GM23338 (cell line): ENCODE data around the gene SLC2A11. TPM values are rescaled to one million over a fixed set of nuclear protein-coding genes. Genes with fewer than 3 reads are reported as not detected.

Experiments used
- ATAC-seq: fragments of 200-7000 bp; cut with Tn5 transposase; 3 replicates; pipeline ENCODE4 v1.9.1; 2020
- DNase-seq: peaks from one replicate; pipeline ENCODE4 v3.0.0-alpha.2; 2015; ENCODE audit warnings: low spot score
- H2AFZ ChIP-seq: fragments of 200-600 bp; sonication (generic); 2 replicates; pipeline ENCODE4 v1.8.0; 2016; ENCODE audit warnings: antibody characterized with exemption, mild to moderate bottlenecking, moderate library complexity
- H3F3A ChIP-seq: fragments of 200-600 bp; sonication (generic); replicated peaks from 2 replicates; pipeline ENCODE4 v1.8.0; 2017; ENCODE audit warnings: antibody characterized with exemption, mixed run types, low read depth
- H3K27ac ChIP-seq: fragments of 200-600 bp; sonication (generic); 2 replicates; pipeline ENCODE4 v1.6.1; 2016; ENCODE audit warnings: low read depth
- H3K27me3 ChIP-seq: fragments of 200-600 bp; sonication (generic); 2 replicates; pipeline ENCODE4 v1.8.0; 2016; ENCODE audit warnings: mild to moderate bottlenecking, mixed run types, moderate library complexity; ENCODE audit not compliant: insufficient read depth
- H3K36me3 ChIP-seq: fragments of 200-600 bp; sonication (generic); 2 replicates; pipeline ENCODE4 v1.8.0; 2016; ENCODE audit warnings: mild to moderate bottlenecking; ENCODE audit not compliant: insufficient read depth
- H3K4me1 ChIP-seq: fragments of 200-600 bp; sonication (generic); 2 replicates; pipeline ENCODE4 v1.8.0; 2016; ENCODE audit warnings: mild to moderate bottlenecking, moderate library complexity; ENCODE audit not compliant: insufficient read depth
- H3K4me2 ChIP-seq: fragments of 200-600 bp; sonication (generic); 2 replicates; pipeline ENCODE4 v1.7.1; 2017; ENCODE audit warnings: mixed run types
- H3K4me3 ChIP-seq: fragments of 200-600 bp; sonication (generic); 2 replicates; pipeline ENCODE4 v1.6.1; 2016; ENCODE audit warnings: mixed run types
- H3K79me2 ChIP-seq: fragments of 200-600 bp; sonication (generic); replicated peaks from 2 replicates; pipeline ENCODE4 v1.8.0; 2017; ENCODE audit warnings: mild to moderate bottlenecking; ENCODE audit not compliant: insufficient read depth
- H3K9me2 ChIP-seq: fragments of 200-600 bp; sonication (generic); 2 replicates; pipeline ENCODE4 v1.8.0; 2017; ENCODE audit not compliant: insufficient read depth
- H4K20me1 ChIP-seq: fragments of 200-600 bp; sonication (generic); replicated peaks from 2 replicates; pipeline ENCODE4 v1.8.0; 2017; ENCODE audit warnings: mild to moderate bottlenecking; ENCODE audit not compliant: insufficient read depth
- H3K27ac Mint-ChIP-seq: 2 replicates; pipeline ENCODE4 v1.8.0; 2020; ENCODE audit warnings: inconsistent platforms, mild to moderate bottlenecking, moderate library complexity, mixed read lengths
- H3K27me3 Mint-ChIP-seq: 3 replicates; pipeline ENCODE4 v1.8.0; 2022; ENCODE audit warnings: low read depth, mild to moderate bottlenecking, moderate library complexity, mixed read lengths, inconsistent platforms; ENCODE audit not compliant: insufficient read depth, poor library complexity
- H3K36me3 Mint-ChIP-seq: 3 replicates; pipeline ENCODE4 v1.8.0; 2021; ENCODE audit warnings: low read depth, mild to moderate bottlenecking, inconsistent platforms, moderate library complexity, mixed read lengths
- H3K4me1 Mint-ChIP-seq: 3 replicates; pipeline ENCODE4 v1.8.0; 2020; ENCODE audit warnings: mild to moderate bottlenecking, inconsistent platforms, mixed read lengths
- H3K4me3 Mint-ChIP-seq: 3 replicates; pipeline ENCODE4 v1.8.0; 2021; ENCODE audit warnings: moderate library complexity, mild to moderate bottlenecking, inconsistent platforms, mixed read lengths
- H3K9me3 Mint-ChIP-seq: 3 replicates; pipeline ENCODE4 v1.8.0; 2020; ENCODE audit warnings: moderate library complexity, mild to moderate bottlenecking, inconsistent platforms, mixed read lengths
- CREB1 ChIP-seq: fragments of 250-450 bp; sonication (Bioruptor Pico); IDR thresholded peaks from 2 replicates; pipeline ENCODE4 v1.5.0; 2020; ENCODE audit warnings: low read depth, mild to moderate bottlenecking, moderate library complexity
- EZH2 ChIP-seq: fragments of 200-600 bp; sonication (generic); IDR thresholded peaks from one replicate; pipeline ENCODE4 v1.8.0; 2017; ENCODE audit warnings: antibody characterized with exemption, mild to moderate bottlenecking, low read depth; ENCODE audit not compliant: unreplicated experiment
- EZH2phosphoT487 ChIP-seq: fragments of 200-600 bp; sonication (generic); IDR thresholded peaks from one replicate; pipeline ENCODE4 v1.8.1; 2018; ENCODE audit warnings: antibody characterized with exemption; ENCODE audit not compliant: unreplicated experiment
- JUNB ChIP-seq: IDR thresholded peaks from one replicate; pipeline ENCODE4 v1.6.1; 2016; ENCODE audit warnings: antibody characterized with exemption; ENCODE audit not compliant: unreplicated experiment
- ZNF114 ChIP-seq: fragments of 250-450 bp; sonication (Bioruptor Pico); IDR thresholded peaks from 2 replicates; pipeline ENCODE4 v1.5.0; 2020; ENCODE audit warnings: mild to moderate bottlenecking, moderate library complexity
- ZNF331 ChIP-seq: fragments of 250-450 bp; sonication (Bioruptor Pico); IDR thresholded peaks from 2 replicates; pipeline ENCODE4 v1.5.0; 2020; ENCODE audit warnings: low read depth, mild to moderate bottlenecking, moderate library complexity
- polyA plus RNA-seq: library from polyadenylated mRNA; unstranded; fragments of >200 nt; fragmentation: Nextera tagmentation; extraction: Ambion mirVana; gene quantifications from 2 replicates; pipeline ENCODE4 v1.2.1, GENCODE V29; 2016
- total RNA-seq: library from RNA; depleted of rRNA; stranded (reverse); fragments of >200 nt; shearing (Covaris generic); gene quantifications from 2 replicates; pipeline ENCODE4 v1.2.3, GENCODE V29; 2014
- TF ChIP-seq, protein P1 (sequence below): IDR thresholded peaks from one replicate; pipeline ENCODE4 v1.6.1; 2018; ENCODE audit warnings: antibody characterized with exemption; ENCODE audit not compliant: unreplicated experiment
- TF ChIP-seq, protein P2 (sequence below), 2 experiments: fragments of 200-600 bp in 1 of 2; sonication (generic) in 1 of 2; conservative IDR thresholded peaks; 2 replicates each; pipeline versions ENCODE4 v1.5.1 to v1.6.1; 2016 to 2017; ENCODE audit warnings: antibody characterized with exemption in 2 of 2, low read depth in 2 of 2, mild to moderate bottlenecking in 2 of 2, moderate library complexity in 1 of 2
- TF ChIP-seq, protein P3 (sequence below): IDR thresholded peaks from 2 replicates; pipeline ENCODE4 v1.6.1; 2016; ENCODE audit warnings: antibody characterized with exemption

The SLC2A11 gene
- total and polyA plus RNA-seq, 2 experiments from 2014 or later = 7.1 to 21.8 TPM

DNA sequence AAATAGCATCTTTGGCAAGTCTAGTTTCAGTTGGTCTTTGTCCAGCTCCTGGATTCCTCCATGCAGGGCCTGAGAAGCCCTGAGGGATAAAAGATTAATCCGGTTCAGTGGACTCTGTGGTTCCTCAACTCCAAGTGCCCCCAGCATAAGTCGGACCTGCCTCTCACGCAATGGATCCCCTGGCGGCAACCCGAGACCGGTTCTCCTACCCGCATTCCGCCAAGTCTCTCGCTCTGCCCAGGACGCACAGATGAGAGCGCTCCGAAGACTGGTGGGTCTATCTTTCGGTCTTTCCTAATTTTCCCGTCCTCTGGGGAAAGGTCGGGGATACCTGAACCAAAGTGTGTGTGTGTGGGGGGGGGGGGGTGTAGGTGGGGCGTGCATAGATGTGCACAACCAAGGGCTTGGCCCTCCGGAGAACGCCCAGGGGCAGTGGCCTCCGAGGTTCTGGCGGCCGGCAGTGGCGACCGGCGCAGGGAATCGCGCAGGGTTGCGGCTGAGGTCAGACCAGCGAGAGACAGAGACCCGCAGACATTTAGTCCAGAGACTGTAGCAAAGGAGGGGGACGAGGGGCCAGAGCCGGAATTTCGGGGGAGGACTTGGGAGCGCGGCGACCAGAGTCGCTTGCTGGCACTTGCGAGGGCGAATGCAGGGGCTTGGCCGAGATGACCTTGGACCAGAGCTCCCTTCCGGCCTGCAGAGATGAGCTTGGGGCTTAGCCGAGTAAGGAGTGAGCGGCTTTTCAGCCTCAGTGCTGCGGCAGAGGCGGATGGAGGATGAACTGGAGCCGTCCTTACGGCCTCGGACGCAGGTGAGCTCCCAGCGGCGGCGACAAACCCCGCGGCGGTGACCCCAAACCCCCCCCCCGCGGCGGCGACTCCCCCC lies 712 bp upstream of the SLC2A11 start (continued):
- TF ChIP-seq CREB1 (CRISPR knock-in tag) = no peak
- TF ChIP-seq ZNF331 (CRISPR knock-in tag) = no peak
- TF ChIP-seq JUNB = no peak
- TF ChIP-seq, protein P1, sequence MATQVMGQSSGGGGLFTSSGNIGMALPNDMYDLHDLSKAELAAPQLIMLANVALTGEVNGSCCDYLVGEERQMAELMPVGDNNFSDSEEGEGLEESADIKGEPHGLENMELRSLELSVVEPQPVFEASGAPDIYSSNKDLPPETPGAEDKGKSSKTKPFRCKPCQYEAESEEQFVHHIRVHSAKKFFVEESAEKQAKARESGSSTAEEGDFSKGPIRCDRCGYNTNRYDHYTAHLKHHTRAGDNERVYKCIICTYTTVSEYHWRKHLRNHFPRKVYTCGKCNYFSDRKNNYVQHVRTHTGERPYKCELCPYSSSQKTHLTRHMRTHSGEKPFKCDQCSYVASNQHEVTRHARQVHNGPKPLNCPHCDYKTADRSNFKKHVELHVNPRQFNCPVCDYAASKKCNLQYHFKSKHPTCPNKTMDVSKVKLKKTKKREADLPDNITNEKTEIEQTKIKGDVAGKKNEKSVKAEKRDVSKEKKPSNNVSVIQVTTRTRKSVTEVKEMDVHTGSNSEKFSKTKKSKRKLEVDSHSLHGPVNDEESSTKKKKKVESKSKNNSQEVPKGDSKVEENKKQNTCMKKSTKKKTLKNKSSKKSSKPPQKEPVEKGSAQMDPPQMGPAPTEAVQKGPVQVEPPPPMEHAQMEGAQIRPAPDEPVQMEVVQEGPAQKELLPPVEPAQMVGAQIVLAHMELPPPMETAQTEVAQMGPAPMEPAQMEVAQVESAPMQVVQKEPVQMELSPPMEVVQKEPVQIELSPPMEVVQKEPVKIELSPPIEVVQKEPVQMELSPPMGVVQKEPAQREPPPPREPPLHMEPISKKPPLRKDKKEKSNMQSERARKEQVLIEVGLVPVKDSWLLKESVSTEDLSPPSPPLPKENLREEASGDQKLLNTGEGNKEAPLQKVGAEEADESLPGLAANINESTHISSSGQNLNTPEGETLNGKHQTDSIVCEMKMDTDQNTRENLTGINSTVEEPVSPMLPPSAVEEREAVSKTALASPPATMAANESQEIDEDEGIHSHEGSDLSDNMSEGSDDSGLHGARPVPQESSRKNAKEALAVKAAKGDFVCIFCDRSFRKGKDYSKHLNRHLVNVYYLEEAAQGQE = no peak
- TF ChIP-seq, protein P2, sequence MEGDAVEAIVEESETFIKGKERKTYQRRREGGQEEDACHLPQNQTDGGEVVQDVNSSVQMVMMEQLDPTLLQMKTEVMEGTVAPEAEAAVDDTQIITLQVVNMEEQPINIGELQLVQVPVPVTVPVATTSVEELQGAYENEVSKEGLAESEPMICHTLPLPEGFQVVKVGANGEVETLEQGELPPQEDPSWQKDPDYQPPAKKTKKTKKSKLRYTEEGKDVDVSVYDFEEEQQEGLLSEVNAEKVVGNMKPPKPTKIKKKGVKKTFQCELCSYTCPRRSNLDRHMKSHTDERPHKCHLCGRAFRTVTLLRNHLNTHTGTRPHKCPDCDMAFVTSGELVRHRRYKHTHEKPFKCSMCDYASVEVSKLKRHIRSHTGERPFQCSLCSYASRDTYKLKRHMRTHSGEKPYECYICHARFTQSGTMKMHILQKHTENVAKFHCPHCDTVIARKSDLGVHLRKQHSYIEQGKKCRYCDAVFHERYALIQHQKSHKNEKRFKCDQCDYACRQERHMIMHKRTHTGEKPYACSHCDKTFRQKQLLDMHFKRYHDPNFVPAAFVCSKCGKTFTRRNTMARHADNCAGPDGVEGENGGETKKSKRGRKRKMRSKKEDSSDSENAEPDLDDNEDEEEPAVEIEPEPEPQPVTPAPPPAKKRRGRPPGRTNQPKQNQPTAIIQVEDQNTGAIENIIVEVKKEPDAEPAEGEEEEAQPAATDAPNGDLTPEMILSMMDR (conservative IDR thresholded peaks at IDR 0.05; ENCODE audit: low read depth in 2 of 2) = no peak
- TF ChIP-seq EZH2phosphoT487 = no peak

DNA sequence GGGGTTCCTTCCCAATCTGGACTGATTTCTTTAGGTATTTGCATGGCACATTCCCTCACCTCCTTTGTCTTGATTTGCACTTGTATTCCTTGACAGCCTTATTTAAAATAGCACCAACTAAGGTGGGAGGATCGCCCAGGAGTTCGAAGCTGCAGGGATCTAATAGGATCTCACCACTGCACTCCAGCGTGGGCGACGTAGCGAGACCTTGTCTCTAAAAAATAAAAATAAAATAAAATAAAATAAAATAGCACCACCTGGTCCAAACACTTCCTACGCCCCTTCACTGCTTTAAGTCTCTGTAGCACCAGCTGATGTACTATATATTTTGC lies 775 bp downstream of the SLC2A11 start:
- no peaks in the 10 kb centered on the region for H3K9me2 ChIP-seq
- peak overlapping the region; percentile 79 for H3K4me3 Mint-ChIP-seq
- no peak overlapping the region for H3K27ac Mint-ChIP-seq
- peaks cover 25% of the 10 kb centered on the region for H3F3A ChIP-seq
- no peak overlapping the region for H2AFZ ChIP-seq
- H3K4me3 ChIP-seq = peak overlapping the region; percentile 75
- peak overlapping the region; percentile 94 for H3K4me2 ChIP-seq
- H3K36me3 Mint-ChIP-seq = peaks cover 9% of the 10 kb centered on the region
- H3K27me3 Mint-ChIP-seq = peaks cover 15% of the 10 kb centered on the region
- peaks cover 11% of the 10 kb centered on the region for H3K4me1 ChIP-seq
- no peak for DNase-seq
- no peaks in the 10 kb centered on the region for H3K9me3 Mint-ChIP-seq
- no peaks in the 10 kb centered on the region for H3K36me3 ChIP-seq
- H4K20me1 ChIP-seq = no peaks in the 10 kb centered on the region; the same call in 1 of the 2 replicates
- H3K27me3 ChIP-seq = no peaks in the 10 kb centered on the region
- no peak for ATAC-seq
- peak overlapping the region; percentile 92; the same call in 1 of the 2 replicates for H3K27ac ChIP-seq
- peaks cover 3% of the 10 kb centered on the region for H3K79me2 ChIP-seq
- H3K4me1 Mint-ChIP-seq = peaks cover 21% of the 10 kb centered on the region
- no peak for TF ChIP-seq CREB1 (CRISPR knock-in tag)
- TF ChIP-seq, protein P2 (conservative IDR thresholded peaks at IDR 0.05; ENCODE audit: low read depth in 2 of 2) = no peak
- TF ChIP-seq ZNF114 = no peak
- TF ChIP-seq, protein P1 = no peak
- TF ChIP-seq EZH2 = no peak
- TF ChIP-seq, protein P3, sequence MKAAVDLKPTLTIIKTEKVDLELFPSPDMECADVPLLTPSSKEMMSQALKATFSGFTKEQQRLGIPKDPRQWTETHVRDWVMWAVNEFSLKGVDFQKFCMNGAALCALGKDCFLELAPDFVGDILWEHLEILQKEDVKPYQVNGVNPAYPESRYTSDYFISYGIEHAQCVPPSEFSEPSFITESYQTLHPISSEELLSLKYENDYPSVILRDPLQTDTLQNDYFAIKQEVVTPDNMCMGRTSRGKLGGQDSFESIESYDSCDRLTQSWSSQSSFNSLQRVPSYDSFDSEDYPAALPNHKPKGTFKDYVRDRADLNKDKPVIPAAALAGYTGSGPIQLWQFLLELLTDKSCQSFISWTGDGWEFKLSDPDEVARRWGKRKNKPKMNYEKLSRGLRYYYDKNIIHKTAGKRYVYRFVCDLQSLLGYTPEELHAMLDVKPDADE = no peak
- TF ChIP-seq JUNB = no peak
